ENCODE measurements around the gene EPHA3.

GRCh38 chr3:89108291-89108550 lies 800 bp downstream of the EPHA3 start:
- TF ChIP-seq JUND (IDR thresholded peaks at IDR 0.05) (no peak), HNF4G (IDR thresholded peaks at IDR 0.05) (no peak), EGR1 (IDR thresholded peaks at IDR 0.05; ENCODE audit: low read depth in 2 of 2) (no peak), TAF1 (conservative IDR thresholded peaks at IDR 0.05) (no peak), CTCF (IDR thresholded peaks at IDR 0.05; ENCODE audit: low read depth, low read length, missing input control) (no peak), RAD21 (IDR thresholded peaks at IDR 0.05) (no peak), ATF3 (IDR thresholded peaks at IDR 0.05) (no peak), HNF4A (conservative IDR thresholded peaks at IDR 0.05) (no peak), REST (IDR thresholded peaks at IDR 0.05) (no peak), GABPA (IDR thresholded peaks at IDR 0.05 in 1 of 2, conservative IDR thresholded peaks at IDR 0.05 in 1 of 2) (no peak)

Measured in liver (tissue), 3 donors.